T1000 (cell line): Measurements from ENCODE around the gene FYN.
"Not testable (repeated sequence)": the region's sequence is repeated elsewhere in the genome, so short reads cannot be mapped to it uniquely, and the experiment has no call there.

Experiments used
- DNase-seq: peaks from one replicate; lab custom pipeline; 2025; ENCODE audit warnings: mixed read lengths; lab: John Stamatoyannopoulos, UW

FYN gene

GRCh38 chr6:111680811-111681609 is 192.2 kb downstream of the FYN start:
- not testable (repeated sequence) for DNase-seq

DNA sequence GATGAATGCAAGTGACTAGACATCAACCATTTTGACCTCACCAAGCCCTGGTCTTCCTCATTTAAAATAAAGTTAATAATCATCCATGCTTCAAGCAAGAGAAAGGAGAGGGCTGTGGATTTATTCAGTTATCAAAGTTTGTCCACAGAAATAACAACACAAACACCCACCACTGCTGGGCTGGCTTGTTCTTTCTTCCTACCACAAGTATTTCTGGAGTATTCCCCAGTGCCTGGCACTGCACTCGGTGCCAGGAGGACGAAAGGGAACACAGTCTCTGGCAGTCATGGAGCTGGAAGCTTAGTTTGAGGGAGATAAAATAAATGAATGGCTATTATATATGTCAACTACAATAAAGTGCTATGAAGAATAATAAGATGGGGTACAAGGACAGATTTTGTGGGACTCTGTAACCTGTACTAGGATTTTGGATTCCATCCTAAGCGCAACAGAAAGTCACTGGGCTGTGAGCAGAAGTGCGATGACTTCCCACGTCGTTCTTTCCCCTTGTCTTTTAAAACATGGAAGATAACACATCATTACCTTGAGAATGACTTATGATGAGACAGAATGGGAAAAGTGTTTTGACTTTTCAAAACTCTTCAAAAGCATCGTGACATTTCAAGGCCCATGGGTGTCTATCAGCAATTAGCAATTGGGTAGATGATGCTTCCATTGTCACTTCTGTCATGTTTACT is 193.1 kb downstream of the FYN start:
- DNase-seq: no peak

GRCh38 chr6:111679126-111679858 is 194.0 kb downstream of the FYN start:
- DNase-seq: no peak

DNA sequence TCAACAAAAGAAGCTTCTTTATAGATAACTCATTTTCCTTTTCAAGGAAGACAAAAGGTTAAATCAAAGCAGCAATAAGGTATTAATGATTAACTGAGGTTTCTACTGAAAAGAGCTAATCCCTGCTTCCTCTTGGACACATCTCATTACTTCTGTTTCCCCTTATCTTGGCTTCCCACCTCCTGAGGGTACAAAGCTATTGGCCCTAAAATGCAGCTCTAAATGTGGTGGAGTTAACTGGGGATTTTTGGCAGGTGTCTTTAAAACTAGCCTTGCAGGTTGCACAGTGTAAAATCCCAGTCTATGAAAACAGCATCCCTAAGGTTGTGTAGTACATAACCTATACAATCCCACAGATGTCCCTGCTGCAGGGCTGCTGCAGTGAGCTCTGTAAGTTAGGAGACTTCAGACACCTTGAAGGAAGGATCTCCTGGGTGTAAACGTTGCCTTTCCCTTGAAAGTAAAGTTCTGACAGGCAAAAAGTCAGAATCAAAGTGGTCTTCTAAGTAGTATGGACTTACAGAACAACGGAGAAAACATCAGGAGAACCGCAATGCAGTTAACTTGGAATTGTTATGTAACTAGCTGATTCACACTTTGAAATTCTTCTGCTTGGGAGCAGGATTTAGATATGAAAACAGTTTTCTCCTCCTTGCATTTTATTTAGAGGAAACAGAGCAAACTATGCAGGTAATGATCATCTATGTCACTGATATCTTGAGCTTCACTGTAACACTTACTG is 195.8 kb downstream of the FYN start:
- no peak for DNase-seq

- DNase-seq: no peak
Measured at GRCh38 chr6:111676383-111676782, 196.9 kb downstream of the FYN start.

- DNase-seq: no peak
Measured at GRCh38 chr6:111674883-111675282, 198.4 kb downstream of the FYN start.

GRCh38 chr6:111674413-111674812 is 198.8 kb downstream of the FYN start:
- DNase-seq: no peak

DNA sequence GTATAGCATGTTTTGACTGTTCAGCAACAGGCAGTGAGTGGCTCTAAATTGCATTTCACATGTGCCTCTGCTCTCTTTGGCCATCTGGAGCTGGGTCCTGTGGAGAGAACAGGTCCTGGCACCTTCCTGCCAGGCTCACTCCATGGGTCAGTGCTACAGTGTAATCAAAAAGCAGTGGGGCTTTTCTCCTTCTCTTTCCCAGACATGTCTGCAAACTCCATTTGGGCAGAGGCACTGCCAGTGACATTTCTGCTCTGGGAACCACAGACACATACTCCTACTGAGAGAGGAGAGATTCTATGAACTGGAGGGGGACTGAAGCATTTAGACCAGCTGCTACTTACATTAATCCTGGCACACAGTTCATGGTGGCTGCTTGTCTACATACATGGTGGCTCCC is 199.3 kb downstream of the FYN start:
- DNase-seq: no peak

GRCh38 chr6:111673532-111673931 is 199.7 kb downstream of the FYN start:
- no peak for DNase-seq

DNA sequence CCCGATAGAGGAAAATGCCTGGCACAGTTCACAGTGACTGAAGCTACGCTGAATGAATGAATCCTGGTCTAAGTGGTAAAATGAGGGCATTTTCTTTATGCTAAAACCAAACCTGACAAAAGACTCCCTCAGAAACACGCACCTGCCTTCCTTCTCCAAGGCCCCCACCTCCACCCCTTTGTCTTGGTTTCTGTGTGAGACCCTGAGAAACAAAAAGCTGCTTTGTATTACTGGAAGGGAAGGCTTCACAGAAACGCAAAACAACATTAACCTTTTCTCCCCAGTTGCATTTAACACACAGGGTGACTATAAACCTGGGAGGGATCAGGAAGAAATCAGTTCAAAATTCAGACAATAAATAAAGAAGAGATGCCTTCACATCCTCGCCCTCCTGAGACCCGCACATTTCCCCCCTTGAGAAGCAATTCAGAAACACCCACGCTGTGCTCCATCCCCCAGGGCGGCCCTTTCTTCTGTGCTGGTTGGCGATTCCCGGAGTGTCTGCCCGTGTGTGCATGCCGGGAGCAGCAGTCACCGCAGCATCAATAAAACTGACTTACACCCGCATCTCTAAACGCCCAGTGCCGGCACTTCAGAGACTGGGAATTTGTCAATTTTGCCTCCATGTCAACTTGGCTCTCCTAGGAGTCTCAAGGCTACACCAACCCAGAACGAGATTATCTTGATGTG is 200.3 kb downstream of the FYN start:
- DNase-seq: no peak

DNA sequence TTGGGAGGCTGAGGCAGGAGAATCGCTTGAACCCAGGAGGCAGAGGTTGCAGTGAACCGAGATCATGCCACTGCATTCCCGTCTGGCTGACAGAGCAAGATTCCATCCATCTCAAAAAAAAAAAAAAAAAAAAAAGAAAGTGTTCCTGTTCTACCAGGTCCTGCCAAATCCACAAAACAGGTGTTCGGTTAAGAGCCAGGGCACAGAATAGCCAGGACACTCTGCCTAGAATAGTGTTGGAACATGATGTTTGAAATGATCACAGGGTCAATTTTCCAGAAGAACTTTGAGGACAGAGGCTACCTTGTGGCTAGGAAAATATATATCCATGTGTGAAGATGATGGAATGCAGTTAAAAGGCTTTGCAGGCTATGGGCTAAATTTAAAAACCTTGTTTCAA is 203.9 kb downstream of the FYN start:
- DNase-seq: no peak

GRCh38 chr6:111668410-111668809 is 204.8 kb downstream of the FYN start:
- DNase-seq: no peak

DNA sequence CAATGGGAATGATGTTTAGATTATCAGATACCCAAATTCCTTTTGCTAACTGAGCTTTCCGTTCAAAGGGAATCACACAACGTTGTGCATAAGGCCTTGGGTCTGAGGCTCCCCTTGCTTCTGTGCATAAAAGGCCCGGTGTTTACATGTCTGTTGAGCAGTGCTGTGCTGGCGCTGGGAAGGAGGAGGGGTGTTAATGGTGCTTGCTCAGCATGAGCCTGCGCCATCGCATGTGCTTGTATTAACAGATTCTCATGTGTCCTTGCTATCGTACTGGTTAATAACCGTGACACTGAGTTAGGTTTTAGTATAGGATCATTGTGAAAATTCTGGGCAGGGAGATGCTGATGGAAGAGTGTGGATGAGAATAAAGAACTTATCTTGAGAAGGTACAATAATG is 205.3 kb downstream of the FYN start:
- DNase-seq: no peak

DNA sequence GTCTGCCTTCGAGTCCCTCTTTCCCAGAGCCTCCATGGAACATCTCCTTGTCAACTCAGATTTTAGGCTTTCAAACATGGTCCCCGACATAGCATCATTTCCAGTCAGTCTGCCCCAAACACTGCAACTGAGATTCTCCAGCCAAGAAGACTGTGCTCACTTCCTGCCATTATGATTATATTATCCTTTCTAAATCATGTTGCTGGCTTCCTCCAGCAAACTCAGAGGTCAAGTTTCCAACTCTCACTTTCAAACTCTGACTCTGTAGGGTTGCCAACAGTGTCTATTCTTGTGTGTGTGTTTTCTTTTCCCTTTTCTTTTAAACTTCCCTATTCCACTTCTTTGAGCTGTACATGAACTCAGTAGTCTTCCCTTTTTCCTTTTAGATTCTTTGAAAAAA is 206.4 kb downstream of the FYN start:
- DNase-seq: no peak

DNA sequence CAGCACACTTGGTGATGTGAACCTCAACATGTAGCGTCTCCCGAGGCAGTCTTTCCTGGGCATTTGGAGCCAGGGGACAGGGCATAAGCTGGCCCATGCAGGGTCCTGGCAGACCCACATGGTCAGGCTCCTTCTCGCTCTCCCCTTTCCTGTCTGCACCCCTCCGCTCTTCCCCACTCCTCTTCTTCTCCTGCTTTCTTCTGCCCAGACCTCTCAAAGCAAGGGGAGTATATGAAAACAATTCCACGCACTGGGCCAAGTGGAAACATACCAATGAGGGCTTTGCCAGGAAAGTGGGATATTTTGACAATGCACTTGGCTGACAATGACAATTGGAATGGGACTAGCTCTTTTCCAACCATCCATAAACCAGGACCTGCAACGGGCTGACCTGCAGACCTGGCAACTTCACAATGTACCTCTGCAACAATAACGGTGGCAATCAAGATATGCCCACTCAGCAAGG is 208.7 kb downstream of the FYN start:
- DNase-seq: no peak

- no peak for DNase-seq
Measured at GRCh38 chr6:111663692-111664564, 209.3 kb downstream of the FYN start.

DNA sequence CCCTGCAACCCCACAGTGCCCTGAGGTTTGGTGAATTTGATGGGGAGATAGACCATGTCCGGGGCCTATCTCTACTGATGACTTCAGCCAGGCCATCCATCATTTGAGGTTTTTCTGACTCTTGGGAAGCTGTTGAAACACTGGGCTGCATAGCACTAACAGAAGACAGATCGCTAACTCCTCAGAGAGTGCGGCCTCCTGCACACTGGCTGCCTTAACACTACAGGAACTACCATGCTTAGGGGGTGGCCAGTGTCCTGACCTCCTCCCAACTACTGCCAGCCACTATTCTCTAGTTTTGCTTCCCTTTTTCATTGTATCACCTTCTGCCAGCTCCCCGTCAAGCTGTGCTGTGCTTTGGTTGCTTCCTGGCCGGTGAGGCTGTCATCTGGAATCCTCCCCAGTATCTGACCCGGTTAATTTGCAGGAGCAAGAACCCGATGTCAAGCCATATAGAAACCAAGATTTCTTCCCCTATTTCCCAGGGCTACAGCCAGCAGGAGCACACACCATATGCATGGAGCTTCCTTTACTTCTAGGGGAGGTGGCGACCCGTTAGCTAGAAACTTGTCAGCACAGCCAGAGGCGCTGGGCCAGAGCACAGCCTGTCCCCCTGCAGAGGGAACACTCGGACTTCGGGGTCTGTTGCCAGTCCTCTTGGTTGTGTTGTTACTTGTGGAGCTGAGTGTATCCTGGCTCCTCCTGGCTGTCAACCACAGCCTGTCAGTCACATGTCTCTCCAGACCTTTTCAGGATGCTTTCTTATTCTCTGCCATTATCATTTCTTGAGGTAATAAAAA is 210.3 kb downstream of the FYN start:
- DNase-seq: no peak

- DNase-seq: no peak
Measured at GRCh38 chr6:111662072-111662793, 211.0 kb downstream of the FYN start.

- no peak for DNase-seq
Measured at GRCh38 chr6:111661541-111662061, 211.7 kb downstream of the FYN start.
